HTR-8/SVneo (cell line): ENCODE measurements around the gene TMEM232.
A peak's percentile ranks its signal among the peaks of the same experiment; 100 is the strongest.
"Not testable (repeated sequence)": the region's sequence is repeated elsewhere in the genome, so short reads cannot be mapped to it uniquely, and the experiment has no call there.

Source experiments
- DNase-seq: peaks from one replicate; pipeline ENCODE4 v3.0.0; 2011; ENCODE audit warnings: low spot score, mixed read lengths; ENCODE audit not compliant: insufficient read length
- FAIRE-seq: peaks from 2 replicates; lab custom pipeline; 2011; peaks lifted over from hg19 to GRCh38; lab: Jason Lieb, UNC

TMEM232 gene

GRCh38 chr5:110726249-110727024 is at the start of gene TMEM232:
Gene TMEM232, minus strand, starts transcription at chr5:110726671. Its CDS starts 59,319 bp downstream, at chr5:110667352.
- DNase-seq: no peak
- FAIRE-seq: no peak

- DNase-seq (no peak), FAIRE-seq (no peak)
Observed at GRCh38 chr5:110770286-110770685, 43.8 kb upstream of the TMEM232 start.

- no peak for DNase-seq
- FAIRE-seq: no peak
Observed at GRCh38 chr5:110769000-110769681, 42.7 kb upstream of the TMEM232 start.

GRCh38 chr5:110768138-110768860 is 41.8 kb upstream of the TMEM232 start:
- FAIRE-seq: no peak
- no peak for DNase-seq

GRCh38 chr5:110760158-110760557 is 33.7 kb upstream of the TMEM232 start:
- FAIRE-seq: no peak
- DNase-seq: no peak

GRCh38 chr5:110757118-110757729 is 30.8 kb upstream of the TMEM232 start:
- no peak for FAIRE-seq

GRCh38 chr5:110754181-110754580 is 27.7 kb upstream of the TMEM232 start:
- FAIRE-seq (no peak), DNase-seq (no peak)

More at GRCh38 chr5:110757118-110757729, 30.8 kb upstream of the TMEM232 start:
- no peak for DNase-seq

- FAIRE-seq (peak; percentile 36), DNase-seq (no peak)
Observed at GRCh38 chr5:110753600-110753999, 27.1 kb upstream of the TMEM232 start.

GRCh38 chr5:110752953-110753352 is 26.5 kb upstream of the TMEM232 start:
- DNase-seq (no peak), FAIRE-seq (no peak)

- no peak for DNase-seq
- FAIRE-seq: no peak
Observed at GRCh38 chr5:110751902-110752762, 25.7 kb upstream of the TMEM232 start.

GRCh38 chr5:110738812-110739651 is 12.6 kb upstream of the TMEM232 start, which contains the start of gene SLC25A46:
Gene SLC25A46, plus strand, starts transcription at chr5:110739007. Its CDS starts 113 bp downstream, at chr5:110739120.
- FAIRE-seq: peak; percentile 87
- peak; percentile 80 for DNase-seq

- FAIRE-seq (no peak), DNase-seq (no peak)
Observed at GRCh38 chr5:110738503-110738811, 12.0 kb upstream of the TMEM232 start.

- FAIRE-seq (no peak), DNase-seq (no peak)
Observed at GRCh38 chr5:110736753-110737152, 10.3 kb upstream of the TMEM232 start.

- no peak for DNase-seq
- FAIRE-seq: no peak
Observed at GRCh38 chr5:110735556-110735955, 9.1 kb upstream of the TMEM232 start.

- FAIRE-seq: no peak
- no peak for DNase-seq
Observed at GRCh38 chr5:110734101-110734500, 7.6 kb upstream of the TMEM232 start.

GRCh38 chr5:110731499-110731898 is 5.0 kb upstream of the TMEM232 start:
- DNase-seq, FAIRE-seq: not testable (repeated sequence)

GRCh38 chr5:110727025-110727314 is 499 bp upstream of the TMEM232 start:
- FAIRE-seq (no peak), DNase-seq (no peak)

- FAIRE-seq (no peak), DNase-seq (no peak)
Observed at GRCh38 chr5:110718311-110718710, 8.2 kb downstream of the TMEM232 start.
